ENCODE data around the gene BRCA2. TPM values are rescaled to one million over a fixed set of nuclear protein-coding genes. Genes with fewer than 3 reads are reported as not detected.

The BRCA2 gene
- 1.0 and 1.7 TPM in 2 replicates for total RNA-seq

GRCh38 chr13:32315238-32316027 is at the start of gene BRCA2, which contains the start of gene ZAR1L:
TSS of gene BRCA2 (plus strand) at chr13:32315508. CDS start at chr13:32316461, 953 bp downstream.
TSS of gene ZAR1L (minus strand) at chr13:32315363. CDS start at chr13:32311925, 3,438 bp downstream.

DNA sequence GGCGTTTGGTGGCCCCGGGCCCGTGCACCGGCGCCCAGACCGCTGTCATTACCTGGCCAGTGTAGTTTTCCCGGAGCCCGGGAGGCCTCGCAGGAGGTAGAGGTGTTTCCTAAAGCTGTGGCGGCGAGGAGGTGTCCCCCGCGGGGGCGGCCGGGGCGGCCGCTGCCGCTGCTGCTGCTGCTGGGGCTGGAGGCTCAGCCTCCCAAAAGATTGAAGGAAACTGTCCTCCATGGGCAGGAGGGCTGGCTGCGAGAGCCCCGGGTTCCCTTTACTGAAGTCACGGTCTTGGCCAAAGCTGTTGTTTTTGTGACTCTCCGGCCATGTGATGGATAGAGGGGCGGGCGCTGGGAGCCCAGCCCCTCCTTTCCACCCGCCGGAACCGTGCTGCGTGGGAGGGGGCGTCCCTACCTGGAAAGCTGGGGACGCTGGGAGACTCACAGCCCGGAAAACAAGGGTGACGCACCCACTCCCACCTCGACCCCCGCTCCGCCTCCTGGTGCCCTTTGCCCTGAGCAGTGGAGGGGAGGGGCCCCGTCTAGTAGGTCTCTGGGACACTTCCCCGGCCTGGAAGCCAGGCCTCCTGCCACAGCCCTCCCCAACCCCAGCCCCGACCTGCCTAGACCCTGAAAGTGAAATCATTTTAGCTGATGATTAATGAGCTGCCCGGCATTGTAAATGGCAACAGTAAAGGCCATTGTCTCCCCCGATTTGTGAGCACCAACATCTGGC is 112.7 kb downstream of the BRCA2 start, which contains the start of gene N4BP2L1:
Gene N4BP2L1 (minus strand): TSS at position 279 of the 729 bp plus-strand sequence. CDS start 48 bp downstream, at position 231.

Other genes starting within 250 kb of the BRCA2 start
- gene ZAR1L, start 145 bp upstream of the BRCA2 start, total RNA-seq: not detected in 2 replicates
- 2.0 and 2.4 TPM in 2 replicates for gene N4BP2L1, start 112.6 kb downstream of the BRCA2 start, total RNA-seq
- 82.3 and 100 TPM in 2 replicates for gene N4BP2L2, start 223.3 kb downstream of the BRCA2 start, total RNA-seq

Measured in smooth muscle cell of bladder (primary cell).